GM21786 (cell line): ENCODE data around the gene TMUB2.

Source experiments
- ATAC-seq: cut with Tn5 transposase; IDR thresholded peaks from one replicate; pipeline ENCODE4 v1.9.1; 2021; ENCODE audit not compliant: unreplicated experiment

The TMUB2 gene

DNA sequence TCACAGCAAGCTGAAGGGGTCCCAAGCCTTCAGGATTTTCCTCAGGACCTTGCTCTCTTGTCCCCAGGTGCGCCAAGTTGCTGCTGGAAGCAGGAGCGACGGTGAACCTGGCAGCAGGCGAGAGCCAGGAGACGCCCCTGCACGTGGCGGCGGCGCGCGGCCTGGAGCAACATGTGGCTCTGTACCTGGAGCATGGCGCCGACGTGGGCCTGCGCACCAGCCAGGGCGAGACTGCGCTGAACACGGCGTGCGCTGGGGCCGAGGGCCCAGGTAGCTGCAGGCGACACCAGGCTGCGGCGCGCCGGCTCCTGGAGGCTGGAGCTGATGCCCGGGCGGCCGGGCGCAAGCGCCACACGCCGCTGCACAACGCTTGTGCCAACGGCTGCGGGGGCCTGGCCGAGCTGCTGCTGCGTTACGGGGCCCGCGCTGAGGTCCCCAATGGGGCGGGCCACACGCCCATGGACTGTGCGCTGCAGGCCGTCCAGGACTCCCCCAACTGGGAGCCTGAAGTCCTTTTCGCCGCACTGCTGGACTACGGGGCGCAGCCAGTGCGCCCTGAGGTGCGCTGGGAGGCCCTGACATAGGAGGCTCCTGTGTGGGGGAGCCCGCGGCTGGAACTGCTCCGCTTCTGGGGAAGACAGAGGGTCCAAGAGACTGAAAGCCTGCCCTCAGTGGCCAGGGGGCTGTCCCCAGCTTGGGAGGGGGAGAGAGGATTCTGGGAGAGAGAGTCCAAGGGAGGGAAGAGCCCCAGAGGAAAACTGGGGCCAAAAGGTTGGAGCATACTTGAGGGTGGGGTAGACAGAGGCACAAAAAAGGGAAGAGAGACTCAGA, 9.9 kb upstream of the TMUB2 start:
- ATAC-seq: no peak

DNA sequence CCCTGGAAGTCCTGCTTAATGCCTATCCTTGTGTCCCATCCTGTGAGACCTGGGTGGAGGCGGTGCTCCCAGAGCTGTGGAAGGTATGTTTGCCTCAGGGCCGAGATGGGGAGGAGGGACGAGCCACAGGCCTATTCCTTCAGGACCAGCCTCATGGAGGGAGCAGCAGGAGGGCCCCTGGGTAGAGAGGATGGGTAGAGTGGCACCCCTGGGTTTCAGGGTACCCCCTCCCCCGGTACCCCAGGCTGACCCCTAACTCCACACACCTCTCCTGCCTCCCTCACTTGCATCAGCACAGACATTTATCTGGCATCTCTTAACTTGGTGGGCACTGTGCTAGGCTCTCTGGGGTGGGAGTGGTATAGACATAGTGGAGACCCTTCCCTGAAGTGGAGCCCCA, 9.1 kb upstream of the TMUB2 start:
- ATAC-seq: no peak

DNA sequence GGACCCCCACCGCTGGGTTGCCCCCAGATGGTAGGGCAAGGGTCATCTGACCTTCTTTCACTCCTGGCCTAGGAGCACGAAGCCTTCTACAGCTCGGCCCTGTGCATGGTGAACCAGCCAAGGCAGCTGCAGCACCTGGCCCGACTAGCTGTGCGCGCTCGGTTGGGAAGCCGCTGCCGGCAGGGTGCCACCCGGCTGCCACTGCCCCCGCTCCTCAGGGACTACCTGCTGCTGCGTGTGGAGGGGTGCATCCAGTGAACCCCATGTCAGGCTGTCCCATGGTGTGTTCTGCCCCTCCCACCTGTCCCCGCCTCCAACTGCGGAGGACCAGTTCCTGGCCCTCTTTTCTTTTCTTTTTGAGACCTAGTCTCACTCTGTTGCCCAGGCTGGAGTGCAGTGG, 8.6 kb upstream of the TMUB2 start:
- ATAC-seq: no peak

- no peak for ATAC-seq
Measured at GRCh38 chr17:44183024-44183423, 3.7 kb upstream of the TMUB2 start.

- ATAC-seq: no peak
Measured at GRCh38 chr17:44184212-44184810, 2.5 kb upstream of the TMUB2 start.

DNA sequence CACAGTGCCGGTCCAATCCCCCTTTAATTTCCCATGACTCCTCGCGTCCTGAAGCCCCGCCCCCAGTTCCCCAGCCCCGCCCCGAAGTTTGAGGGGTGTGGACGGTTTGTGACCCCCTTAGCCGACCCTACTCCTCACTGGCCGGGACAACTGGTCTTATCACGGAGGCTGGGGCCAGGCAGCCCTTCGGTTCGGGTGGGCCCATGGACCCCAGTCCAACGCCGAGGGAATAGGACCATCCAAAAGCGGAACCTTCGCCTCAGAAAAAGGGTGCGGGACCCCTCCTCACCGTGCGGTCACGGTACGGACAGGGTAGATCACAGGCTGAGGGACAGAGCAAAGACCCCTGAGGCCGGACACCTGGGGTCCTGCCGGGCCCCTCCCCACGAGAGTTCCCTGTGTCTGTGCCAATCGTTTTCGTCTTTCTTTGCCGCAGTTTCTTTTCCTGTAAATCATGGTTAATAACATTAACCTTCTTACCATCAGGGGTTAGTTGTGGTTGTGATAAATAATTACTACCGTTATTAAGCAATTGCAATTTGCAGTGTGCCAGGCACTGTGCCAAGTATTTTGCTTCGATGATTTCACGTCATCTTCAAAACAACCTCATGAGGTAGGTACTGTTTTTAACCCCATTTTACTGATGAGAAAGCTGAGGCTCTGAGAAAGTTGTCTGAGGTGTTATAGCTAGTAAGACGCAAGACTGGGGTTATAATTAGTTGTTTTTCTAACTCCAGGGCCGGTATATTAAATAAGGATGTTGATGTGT, 543 bp downstream of the TMUB2 start:
- peak; percentile 32 for ATAC-seq

DNA sequence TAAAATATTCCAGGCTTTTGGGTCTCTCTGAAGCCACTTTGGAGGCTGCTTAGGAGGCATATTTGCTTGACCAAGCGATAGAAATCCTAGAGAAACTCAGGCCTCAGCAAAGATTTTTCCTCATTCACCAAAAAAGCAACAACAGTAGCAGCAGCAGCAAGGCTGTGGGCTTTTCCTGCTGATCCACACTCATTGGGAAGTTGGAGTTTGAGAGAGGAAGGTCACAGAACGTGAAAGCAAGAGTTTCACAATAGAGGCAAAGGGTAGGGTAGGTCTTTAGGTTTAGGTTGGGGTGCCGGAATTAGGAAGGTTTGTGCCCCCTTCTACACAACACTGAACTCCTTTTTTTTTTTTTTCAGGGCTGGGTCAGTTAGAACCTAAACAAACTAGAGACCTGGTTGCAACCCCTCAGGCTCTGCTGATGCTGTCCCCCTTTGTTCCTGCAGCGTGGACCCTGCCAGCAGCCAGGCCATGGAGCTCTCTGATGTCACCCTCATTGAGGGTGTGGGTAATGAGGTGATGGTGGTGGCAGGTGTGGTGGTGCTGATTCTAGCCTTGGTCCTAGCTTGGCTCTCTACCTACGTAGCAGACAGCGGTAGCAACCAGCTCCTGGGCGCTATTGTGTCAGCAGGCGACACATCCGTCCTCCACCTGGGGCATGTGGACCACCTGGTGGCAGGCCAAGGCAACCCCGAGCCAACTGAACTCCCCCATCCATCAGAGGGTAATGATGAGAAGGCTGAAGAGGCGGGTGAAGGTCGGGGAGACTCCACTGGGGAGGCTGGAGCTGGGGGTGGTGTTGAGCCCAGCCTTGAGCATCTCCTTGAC, 2.0 kb downstream of the TMUB2 start:
- ATAC-seq: no peak

DNA sequence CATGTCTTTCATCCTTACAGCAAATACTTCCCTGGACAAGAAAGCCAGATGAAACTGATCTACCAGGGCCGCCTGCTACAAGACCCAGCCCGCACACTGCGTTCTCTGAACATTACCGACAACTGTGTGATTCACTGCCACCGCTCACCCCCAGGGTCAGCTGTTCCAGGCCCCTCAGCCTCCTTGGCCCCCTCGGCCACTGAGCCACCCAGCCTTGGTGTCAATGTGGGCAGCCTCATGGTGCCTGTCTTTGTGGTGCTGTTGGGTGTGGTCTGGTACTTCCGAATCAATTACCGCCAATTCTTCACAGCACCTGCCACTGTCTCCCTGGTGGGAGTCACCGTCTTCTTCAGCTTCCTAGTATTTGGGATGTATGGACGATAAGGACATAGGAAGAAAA, 3.7 kb downstream of the TMUB2 start:
- ATAC-seq: no peak

DNA sequence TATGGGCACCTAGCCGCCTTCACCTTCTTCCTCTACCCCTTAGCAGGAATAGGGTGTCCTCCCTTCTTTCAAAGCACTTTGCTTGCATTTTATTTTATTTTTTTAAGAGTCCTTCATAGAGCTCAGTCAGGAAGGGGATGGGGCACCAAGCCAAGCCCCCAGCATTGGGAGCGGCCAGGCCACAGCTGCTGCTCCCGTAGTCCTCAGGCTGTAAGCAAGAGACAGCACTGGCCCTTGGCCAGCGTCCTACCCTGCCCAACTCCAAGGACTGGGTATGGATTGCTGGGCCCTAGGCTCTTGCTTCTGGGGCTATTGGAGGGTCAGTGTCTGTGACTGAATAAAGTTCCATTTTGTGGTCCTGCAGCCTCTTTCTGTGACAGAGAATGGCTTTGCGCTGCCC, 4.6 kb downstream of the TMUB2 start:
- no peak for ATAC-seq

- no peak for ATAC-seq
Measured at GRCh38 chr17:44191941-44192496, 5.2 kb downstream of the TMUB2 start.

DNA sequence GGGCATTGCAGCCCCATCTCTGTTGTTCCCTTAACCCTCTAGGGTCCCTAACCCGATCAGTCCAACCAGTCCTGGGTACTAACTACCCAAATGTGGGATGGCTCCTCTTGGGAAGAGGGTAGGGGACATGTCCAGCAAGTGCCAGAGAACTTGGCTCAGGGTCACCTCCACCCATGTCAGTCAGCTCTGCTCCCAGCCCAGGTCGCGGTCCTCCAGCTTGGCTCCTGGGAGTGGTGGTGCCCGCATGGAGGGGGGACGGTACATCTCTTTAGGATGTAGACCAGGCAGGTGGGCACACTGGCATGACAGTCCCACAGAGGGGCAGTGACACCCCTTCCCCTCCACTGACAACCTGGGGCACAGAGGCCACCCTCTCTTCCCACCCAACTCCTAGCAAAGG, 6.0 kb downstream of the TMUB2 start:
- ATAC-seq: no peak

GRCh38 chr17:44193326-44194084, 6.7 kb downstream of the TMUB2 start:
- ATAC-seq: no peak

DNA sequence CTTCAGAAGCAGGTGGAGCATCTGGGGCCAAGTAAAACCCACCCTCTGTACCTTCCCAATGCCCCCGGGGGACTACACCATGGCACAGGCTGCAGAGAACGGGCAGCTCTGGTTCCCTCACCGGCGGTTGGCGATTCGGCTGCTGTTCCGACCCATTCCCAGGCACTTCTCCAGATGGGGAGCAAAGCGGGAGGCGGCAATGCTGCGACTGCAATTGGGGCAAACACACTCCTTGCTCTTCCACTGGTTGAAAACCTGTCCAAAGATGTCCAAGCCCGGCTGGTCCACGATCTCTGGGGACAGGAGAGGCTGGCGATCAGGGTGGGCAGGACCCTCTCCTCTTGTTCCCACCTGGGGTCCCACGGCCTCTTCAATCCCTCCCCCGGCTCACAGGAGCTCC, 10.3 kb downstream of the TMUB2 start:
- no peak for ATAC-seq

GRCh38 chr17:44197980-44198720, 11.4 kb downstream of the TMUB2 start:
- ATAC-seq: no peak

DNA sequence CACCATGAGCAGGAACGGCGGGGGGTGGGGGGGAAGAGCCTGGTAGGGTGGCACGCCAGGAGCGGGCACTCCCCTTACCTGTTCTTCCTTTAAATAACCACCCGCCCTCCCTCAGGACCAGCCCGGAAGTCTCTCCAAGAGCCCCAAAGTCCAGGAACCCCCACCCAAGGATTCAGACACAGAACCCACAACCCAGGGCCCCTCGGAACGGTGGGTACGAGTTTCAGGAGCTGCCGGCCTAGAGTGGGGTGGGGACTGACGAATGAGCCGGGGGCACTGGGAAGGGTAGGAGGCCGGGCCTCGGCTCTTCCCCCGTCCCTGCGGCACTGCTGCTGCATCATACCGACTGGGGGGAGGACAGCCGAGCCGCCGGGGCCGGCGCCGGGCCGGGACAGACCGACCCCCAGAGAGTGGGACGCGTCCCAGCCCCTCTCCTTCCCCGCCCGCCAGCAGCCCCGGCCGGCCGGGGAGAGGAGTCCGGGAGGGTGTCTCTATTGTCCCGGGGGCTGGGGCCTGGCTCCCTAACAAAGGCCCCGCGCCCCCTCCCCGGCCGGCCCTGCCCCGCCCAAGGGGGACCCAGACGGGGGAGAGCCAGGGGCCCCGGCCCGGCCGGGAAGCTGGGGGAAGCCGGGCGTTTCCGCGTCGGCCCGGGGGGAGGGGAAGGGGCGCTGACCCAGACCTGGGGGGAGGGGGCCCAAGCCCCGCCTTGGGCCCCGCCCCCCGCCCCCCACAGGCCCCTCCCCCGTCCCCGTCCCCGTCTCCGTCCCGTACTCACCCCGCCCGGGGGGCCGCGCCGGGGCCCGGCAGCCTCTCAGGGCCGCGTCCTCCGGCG, 12.2 kb downstream of the TMUB2 start:
- ATAC-seq: peak; percentile 7

DNA sequence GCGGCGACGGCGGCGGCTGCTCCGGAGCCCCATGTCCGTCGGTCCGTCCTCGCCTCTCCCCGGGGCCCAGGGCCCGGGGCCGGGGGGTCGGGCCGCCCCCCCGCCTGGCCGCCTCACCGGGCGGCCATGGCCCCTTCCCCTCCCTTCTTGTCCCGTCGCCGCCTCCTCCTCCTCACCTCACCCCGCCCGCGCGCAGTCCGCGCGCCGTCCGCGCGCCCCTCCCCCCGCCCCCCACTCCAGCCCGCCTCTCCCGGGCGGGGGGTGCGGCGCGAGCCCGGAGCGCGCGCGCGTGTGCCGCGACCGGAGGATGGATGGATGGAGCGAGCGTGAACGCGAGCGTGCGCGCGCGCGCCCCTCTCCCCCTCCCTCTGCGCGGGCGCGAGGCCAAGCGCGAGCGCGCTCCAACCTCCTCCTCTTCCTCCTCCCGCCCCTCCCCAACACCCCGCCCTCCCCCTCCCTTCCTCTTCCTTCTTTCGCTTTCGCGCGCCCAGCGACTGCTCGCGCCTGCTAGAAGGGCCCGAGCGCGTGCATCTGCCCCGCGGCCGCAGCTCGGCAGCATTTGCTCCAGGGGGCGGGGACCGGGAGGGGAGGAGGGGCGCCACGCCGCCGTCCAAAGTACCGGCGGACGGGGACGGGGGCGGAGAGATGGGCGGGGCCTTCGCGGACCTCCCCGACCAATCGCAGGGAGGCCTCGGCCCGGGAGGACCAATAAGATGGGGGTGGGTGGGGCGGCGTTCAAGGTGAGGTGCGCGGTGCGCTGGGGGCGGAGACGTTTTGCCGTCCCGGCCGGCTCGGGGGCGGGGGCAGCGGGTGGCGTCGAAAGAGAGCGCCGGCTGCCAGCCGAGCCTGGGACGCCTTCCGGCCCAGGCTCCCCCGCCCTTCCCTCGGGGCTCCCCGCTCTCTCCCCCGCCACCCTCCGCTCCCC, 13.0 kb downstream of the TMUB2 start, which contains the start of gene ATXN7L3:
Gene ATXN7L3, minus strand, starts transcription at position 332 of the 925 bp plus-strand sequence. CDS start 1,814 bp downstream, outside the sequence.
- ATAC-seq: peak; percentile 52

DNA sequence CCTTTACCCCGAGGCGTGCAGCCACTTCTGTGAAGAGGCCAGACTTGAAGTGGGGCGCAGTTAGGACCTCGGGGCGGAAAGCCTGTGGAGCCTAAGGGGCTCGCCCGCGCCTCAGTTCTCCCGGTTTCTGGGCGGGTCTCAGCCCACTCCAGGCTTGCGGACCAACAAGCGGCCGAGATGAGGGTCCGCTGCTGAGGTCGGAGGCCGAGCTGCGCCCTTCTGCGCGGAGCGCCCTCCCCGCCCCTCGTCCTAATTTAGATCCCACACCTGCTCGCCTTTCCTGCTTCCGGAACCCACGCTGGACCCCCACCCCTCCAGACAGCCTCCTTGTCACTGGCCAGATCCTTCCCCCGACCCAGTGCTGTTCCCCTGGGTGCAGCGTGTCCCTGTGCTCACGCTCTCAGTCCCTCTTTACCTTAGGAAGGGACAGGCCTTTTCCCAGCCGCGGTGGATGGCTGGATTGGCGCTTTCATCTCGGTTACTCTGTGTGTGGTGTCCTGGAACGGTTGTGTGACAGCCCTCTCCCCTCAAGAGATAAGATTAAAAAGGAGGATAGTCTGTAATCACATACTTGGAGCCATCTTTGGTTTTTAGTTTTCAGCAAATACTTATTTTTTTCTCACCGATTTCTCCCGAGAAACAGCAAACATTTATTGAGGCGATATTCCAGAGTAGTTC, 13.8 kb downstream of the TMUB2 start:
- no peak for ATAC-seq
